ENCODE results near the gene ADCY3.

DNA sequence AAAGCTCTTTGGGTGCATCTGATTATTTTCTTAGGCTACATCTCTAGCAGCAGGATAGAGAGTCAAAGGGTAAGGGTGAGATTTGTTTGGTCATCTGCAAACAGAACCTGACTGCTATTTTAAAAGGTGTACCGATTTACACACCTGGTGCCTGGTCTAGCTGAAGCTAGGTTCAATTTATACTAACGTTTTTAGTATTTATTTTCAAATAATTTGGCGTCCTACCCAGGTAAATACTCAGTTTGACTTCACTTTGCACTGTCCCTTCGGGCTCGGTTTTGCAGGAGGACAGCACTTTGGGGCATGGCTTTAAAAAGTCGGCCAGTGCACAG is 127.5 kb downstream of the ADCY3 start:
- TF ChIP-seq, protein P1, sequence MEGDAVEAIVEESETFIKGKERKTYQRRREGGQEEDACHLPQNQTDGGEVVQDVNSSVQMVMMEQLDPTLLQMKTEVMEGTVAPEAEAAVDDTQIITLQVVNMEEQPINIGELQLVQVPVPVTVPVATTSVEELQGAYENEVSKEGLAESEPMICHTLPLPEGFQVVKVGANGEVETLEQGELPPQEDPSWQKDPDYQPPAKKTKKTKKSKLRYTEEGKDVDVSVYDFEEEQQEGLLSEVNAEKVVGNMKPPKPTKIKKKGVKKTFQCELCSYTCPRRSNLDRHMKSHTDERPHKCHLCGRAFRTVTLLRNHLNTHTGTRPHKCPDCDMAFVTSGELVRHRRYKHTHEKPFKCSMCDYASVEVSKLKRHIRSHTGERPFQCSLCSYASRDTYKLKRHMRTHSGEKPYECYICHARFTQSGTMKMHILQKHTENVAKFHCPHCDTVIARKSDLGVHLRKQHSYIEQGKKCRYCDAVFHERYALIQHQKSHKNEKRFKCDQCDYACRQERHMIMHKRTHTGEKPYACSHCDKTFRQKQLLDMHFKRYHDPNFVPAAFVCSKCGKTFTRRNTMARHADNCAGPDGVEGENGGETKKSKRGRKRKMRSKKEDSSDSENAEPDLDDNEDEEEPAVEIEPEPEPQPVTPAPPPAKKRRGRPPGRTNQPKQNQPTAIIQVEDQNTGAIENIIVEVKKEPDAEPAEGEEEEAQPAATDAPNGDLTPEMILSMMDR (conservative IDR thresholded peaks at IDR 0.05), result no peak
- no peak for TF ChIP-seq ZFX (IDR thresholded peaks at IDR 0.05)

Data from C4-2B (cell line).